A549 (cell line): ENCODE results near the gene GALNT18. TPM values are rescaled to one million over a fixed set of nuclear protein-coding genes. Genes with fewer than 3 reads are reported as not detected.

Experiments
- ATAC-seq, 2 experiments: fragments of 200-7000 bp in 1 of 2; fragments of >200 bp in 1 of 2; cut with Nextera tagmentation in 1 of 2; cut with Tn5 transposase in 1 of 2; 3 replicates each; pipeline versions ENCODE4 v1.8.0 to v1.9.1; 2018 to 2020; ENCODE audit warnings: mild to moderate bottlenecking in 1 of 2, moderate library complexity in 1 of 2
- CTCF ChIA-PET: fragments of 300-600 bp; sonication (Branson Sonifier 250); formaldehyde crosslinking; extraction: SDS; loops from one replicate; lab custom pipeline; 2021; ENCODE audit warnings: antibody characterized with exemption, inconsistent platforms; lab: Yijun Ruan, JAX
- POLR2A ChIA-PET: fragments of 350-600 bp; formaldehyde crosslinking; extraction: SDS; loops from one replicate; lab custom pipeline; 2021; ENCODE audit warnings: antibody characterized with exemption, inconsistent platforms; lab: Yijun Ruan, JAX
- DNase-seq, 2 experiments: peaks; one replicate each; pipeline versions ENCODE4 v3.0.0 to v3.0.0-alpha.2; 2011 to 2016; ENCODE audit warnings: low read depth in 1 of 2, low spot score in 1 of 2
- FAIRE-seq: peaks from 2 replicates; lab custom pipeline; 2011; peaks lifted over from hg19 to GRCh38; lab: Jason Lieb, UNC
- H3K27ac ChIP-seq, 2 experiments: fragments of >200 bp; sonication (Bioruptor Twin); formaldehyde crosslinking; 3 replicates each; pipeline ENCODE4 v1.5.1; 2016 to 2017
- H3K4me1 ChIP-seq: fragments of >200 bp; sonication (Bioruptor Twin); formaldehyde crosslinking; 3 replicates; pipeline ENCODE4 v1.6.1; 2016
- H3K4me2 ChIP-seq: fragments of >200 bp; sonication (Bioruptor Twin); formaldehyde crosslinking; 3 replicates; pipeline ENCODE4 v1.6.1; 2016
- H3K4me3 ChIP-seq: fragments of >200 bp; sonication (Bioruptor Twin); formaldehyde crosslinking; 3 replicates; pipeline ENCODE4 v1.5.1; 2016
- H3K9me3 ChIP-seq: fragments of >200 bp; sonication (Bioruptor Twin); formaldehyde crosslinking; 3 replicates; pipeline ENCODE4 v1.6.1; 2016
- CHD4 ChIP-seq: fragments of 200-600 bp; sonication (generic); IDR thresholded peaks from 2 replicates; pipeline ENCODE4 v1.6.1; 2016; ENCODE audit warnings: antibody characterized with exemption, mild to moderate bottlenecking, borderline replicate concordance
- CTCF ChIP-seq: fragments of >200 bp; sonication (Bioruptor Twin); formaldehyde crosslinking; IDR thresholded peaks from 3 replicates; pipeline ENCODE4 v1.5.1; 2016
- EHF ChIP-seq: fragments of 250-450 bp; sonication (Bioruptor Pico); IDR thresholded peaks from 2 replicates; pipeline ENCODE4 v1.5.0; 2020; ENCODE audit warnings: mild to moderate bottlenecking
- ELK1 ChIP-seq: fragments of 150-350 bp; IDR thresholded peaks from 2 replicates; pipeline ENCODE4 v1.6.1; 2014; ENCODE audit warnings: low read depth, mild to moderate bottlenecking, low read length
- EP300 ChIP-seq, 2 experiments: fragments of >200 bp; sonication (Bioruptor Twin); formaldehyde crosslinking; IDR thresholded peaks; 2 replicates in 1 of 2; 3 replicates in 1 of 2; pipeline ENCODE4 v1.6.1; 2016 to 2017
- HOXA7 ChIP-seq: fragments of 250-450 bp; sonication (Bioruptor Pico); IDR thresholded peaks from 2 replicates; pipeline ENCODE4 v1.5.0; 2020; ENCODE audit warnings: mild to moderate bottlenecking, moderate library complexity
- HOXB13 ChIP-seq: fragments of 250-450 bp; sonication (Bioruptor Pico); IDR thresholded peaks from 2 replicates; pipeline ENCODE4 v1.5.0; 2020; ENCODE audit warnings: low read depth, mild to moderate bottlenecking, moderate library complexity
- KDM5A ChIP-seq: fragments of 200-600 bp; sonication (generic); IDR thresholded peaks from 2 replicates; pipeline ENCODE4 v1.6.1; 2016; ENCODE audit warnings: antibody characterized with exemption, mild to moderate bottlenecking
- MAZ ChIP-seq: fragments of 150-350 bp; IDR thresholded peaks from 2 replicates; pipeline ENCODE4 v1.6.1; 2014; ENCODE audit warnings: antibody characterized with exemption, low read depth, low read length, borderline replicate concordance
- MYC ChIP-seq: IDR thresholded peaks from 2 replicates; pipeline ENCODE4 v1.6.1; 2012; ENCODE audit warnings: mild to moderate bottlenecking, inconsistent platforms, low read length, improper control_type of control experiment, borderline replicate concordance
- PBX3 ChIP-seq: IDR thresholded peaks from 2 replicates; pipeline ENCODE4 v1.6.1; 2012
- RAD21 ChIP-seq, 2 experiments: fragments of >200 bp in 1 of 2; sonication (Bioruptor Twin) in 1 of 2; formaldehyde crosslinking in 1 of 2; IDR thresholded peaks in 1 of 2; conservative IDR thresholded peaks in 1 of 2; 2 replicates in 1 of 2; 3 replicates in 1 of 2; pipeline ENCODE4 v1.6.1; 2012 to 2018; ENCODE audit warnings: inconsistent platforms in 1 of 2
- RARB ChIP-seq: fragments of 250-450 bp; sonication (Bioruptor Pico); IDR thresholded peaks from 2 replicates; pipeline ENCODE4 v1.8.0; 2021; ENCODE audit warnings: mild to moderate bottlenecking, moderate library complexity
- RCOR1 ChIP-seq: fragments of 150-350 bp; IDR thresholded peaks from 2 replicates; pipeline ENCODE4 v1.6.1; 2014; ENCODE audit warnings: antibody characterized with exemption, low read length, low read depth
- REST ChIP-seq: fragments of 200-600 bp; sonication (generic); IDR thresholded peaks from 2 replicates; pipeline ENCODE4 v1.6.1; 2016; ENCODE audit warnings: antibody characterized with exemption, mild to moderate bottlenecking, moderate library complexity
- SMC3 ChIP-seq: fragments of >200 bp; sonication (Bioruptor Twin); formaldehyde crosslinking; IDR thresholded peaks from 3 replicates; pipeline ENCODE4 v1.6.1; 2018; ENCODE audit warnings: inconsistent platforms
- TFCP2L1 ChIP-seq: fragments of 250-450 bp; sonication (Bioruptor Pico); IDR thresholded peaks from 2 replicates; pipeline ENCODE4 v1.5.0; 2021; ENCODE audit warnings: mild to moderate bottlenecking
- TP53 ChIP-seq: fragments of 250-450 bp; sonication (Bioruptor Pico); IDR thresholded peaks from 2 replicates; pipeline ENCODE4 v1.5.0; 2021; ENCODE audit warnings: mild to moderate bottlenecking, moderate library complexity
- ZC3H11A ChIP-seq: fragments of 450-650 bp; IDR thresholded peaks from 2 replicates; pipeline ENCODE4 v1.6.1; 2014; ENCODE audit warnings: antibody characterized with exemption, mild to moderate bottlenecking
- ZNF302 ChIP-seq: fragments of 250-450 bp; sonication (Bioruptor Pico); IDR thresholded peaks from 2 replicates; pipeline ENCODE4 v1.9.0; 2021; ENCODE audit warnings: inconsistent platforms, mild to moderate bottlenecking, moderate library complexity
- WGBS: methylation state at CpG from one replicate; pipeline ENCODE4 v1.1.6; 2017; ENCODE audit errors: missing lambda C conversion rate; 5-methylcytosine and 5-hydroxymethylcytosine counted together
- polyA plus RNA-seq, 4 experiments: library from polyadenylated mRNA; depleted of rRNA in 3 of 4; stranded (reverse); fragments of >200 nt; fragmentation: RNase III in 1 of 4; extraction: RNeasy Plus Mini Kit Qiagen cat#74134 plus additional on column Dnase treatment in 1 of 4; gene quantifications; 2 replicates in 3 of 4; 3 replicates in 1 of 4; pipeline ENCODE4 v1.2.3, GENCODE V29; 2011 to 2017

GALNT18 gene
- polyA plus RNA-seq, 2 of the 4 experiments (the other 2 are of a cell fraction), result 6.7 to 16.1 TPM

- TF ChIP-seq REST (no peak), PBX3 (no peak), TFCP2L1 (CRISPR knock-in tag) (no peak)
- TF ChIP-seq, all 56 proteins: peak for 0
Observed at GRCh38 chr11:11533057-11533456, 88.7 kb downstream of the GALNT18 start (continued).

- no peak overlapping the region for H3K27ac ChIP-seq
- no peak for TF ChIP-seq ELK1
- no peak for TF ChIP-seq ZC3H11A
- TF ChIP-seq MYC, result no peak
- TF ChIP-seq EHF, result no peak
- TF ChIP-seq RAD21 (conservative IDR thresholded peaks at IDR 0.05 in 1 of 2, IDR thresholded peaks at IDR 0.05 in 1 of 2), result no peak
- TF ChIP-seq TP53 (CRISPR knock-in tag), result no peak
- TF ChIP-seq RCOR1, result no peak
- TF ChIP-seq RARB (CRISPR knock-in tag), result no peak
- no peak for TF ChIP-seq HOXA7 (CRISPR knock-in tag)
- TF ChIP-seq EP300 (IDR thresholded peaks at IDR 0.05), result no peak
- no peak for TF ChIP-seq MAZ
- TF ChIP-seq CTCF, result no peak
- no peak for TF ChIP-seq HOXB13
- TF ChIP-seq TFCP2L1 (CRISPR knock-in tag), result no peak
- no peak for TF ChIP-seq KDM5A
- no peak for TF ChIP-seq CHD4
- TF ChIP-seq SMC3, result no peak
- no peak for TF ChIP-seq ZNF302
- TF ChIP-seq, all 56 proteins: peak for 0
- ATAC-seq (no peak), DNase-seq (no peak), FAIRE-seq (no peak)
- ChIA-PET POLR2A (no interaction called here), CTCF (interaction anchor here (0.9 to 2.3 kb wide), 4 partner anchors 12 to 74 kb away, joined by 3 to 8 read pairs (median 4); no protein-coding TSS in a partner anchor)
- no peak overlapping the region for H3K4me3 ChIP-seq
- no peaks in the 10 kb centered on the region for H3K9me3 ChIP-seq
- H3K4me1 ChIP-seq, result no peaks in the 10 kb centered on the region
- H3K4me2 ChIP-seq, result no peak overlapping the region
- 84% methylated on average over 2 of the region's 2 CpGs for WGBS
Observed at GRCh38 chr11:11532574-11532973, 89.2 kb downstream of the GALNT18 start.
